Parathyroid adenoma (tissue), 2 donors: ENCODE results near the gene PLK1.

Experiments used
- H2AFZ ChIP-seq: fragments of 300-600 bp; sonication (generic); one replicate; pipeline ENCODE4 v1.7.0; 2017; ENCODE audit warnings: antibody characterized with exemption, mild to moderate bottlenecking
- H3K27ac ChIP-seq: fragments of 300-600 bp; sonication (generic); one replicate; pipeline ENCODE4 v1.7.0; 2017
- H3K27me3 ChIP-seq: fragments of 300-600 bp; sonication (generic); one replicate; pipeline ENCODE4 v1.7.0; 2017; ENCODE audit warnings: low read length; ENCODE audit not compliant: control insufficient read depth, insufficient read depth
- H3K36me3 ChIP-seq: fragments of 300-600 bp; sonication (generic); one replicate; pipeline ENCODE4 v1.7.0; 2017; ENCODE audit warnings: low read length; ENCODE audit not compliant: control insufficient read depth, insufficient read depth
- H3K4me1 ChIP-seq: fragments of 300-600 bp; sonication (generic); one replicate; pipeline ENCODE4 v1.7.0; 2017; ENCODE audit warnings: control low read depth
- H3K4me2 ChIP-seq: fragments of 300-600 bp; sonication (generic); one replicate; pipeline ENCODE4 v1.7.0; 2017; ENCODE audit warnings: low read length
- H3K4me3 ChIP-seq: fragments of 300-600 bp; sonication (generic); one replicate; pipeline ENCODE4 v1.7.0; 2017; ENCODE audit warnings: low read depth, low read length
- H3K79me2 ChIP-seq: fragments of 300-600 bp; sonication (generic); one replicate; pipeline ENCODE4 v1.7.0; 2017; ENCODE audit warnings: control low read depth
- H3K9ac ChIP-seq: fragments of 300-600 bp; sonication (generic); one replicate; pipeline ENCODE4 v1.7.0; 2017; ENCODE audit warnings: mild to moderate bottlenecking
- H3K9me3 ChIP-seq: fragments of 300-600 bp; sonication (generic); one replicate; pipeline ENCODE4 v1.7.0; 2017; ENCODE audit warnings: low read length; ENCODE audit not compliant: control insufficient read depth
- CTCF ChIP-seq: fragments of 300-600 bp; sonication (generic); IDR thresholded peaks from one replicate; pipeline ENCODE4 v1.7.0; 2017; ENCODE audit warnings: antibody characterized with exemption, mild to moderate bottlenecking
- donor health status: primary hyperparathyroidism.

PLK1 gene

DNA sequence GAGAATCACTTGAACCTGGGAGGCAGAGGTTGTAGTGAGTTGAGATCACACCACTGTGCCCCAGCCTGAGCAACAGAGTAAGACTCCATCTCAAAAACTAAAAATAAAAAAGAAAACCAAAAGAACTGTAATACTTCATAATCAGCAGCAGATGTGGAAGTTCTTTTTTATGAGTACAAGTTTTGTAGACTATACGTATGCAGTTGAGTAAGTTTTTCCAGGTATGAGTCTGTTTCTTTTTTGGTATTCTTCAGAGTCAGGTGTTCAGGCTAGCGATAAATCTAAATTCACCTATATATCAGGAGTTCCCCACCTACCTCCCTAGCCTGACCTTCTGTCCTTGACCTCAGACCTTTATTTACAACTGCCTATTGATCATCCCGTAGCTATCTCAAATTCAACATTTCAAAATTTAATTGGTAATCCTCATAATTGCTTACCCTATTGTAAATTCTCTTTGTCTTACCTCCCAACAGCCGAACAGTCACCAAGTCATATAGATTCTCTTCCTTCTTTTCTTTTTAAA, 26.7 kb upstream of the PLK1 start:
- Histone ChIP-seq H3K4me1 (no peaks in the 10 kb centered on the region), H3K79me2 (peaks cover 27% of the 10 kb centered on the region), H3K9me3 (no peaks in the 10 kb centered on the region), H3K4me3 (no peak overlapping the region), H3K4me2 (no peak overlapping the region), H2AFZ (no peak overlapping the region), H3K9ac (no peak overlapping the region), H3K27ac (no peak overlapping the region), H3K27me3 (no peaks in the 10 kb centered on the region), H3K36me3 (no peaks in the 10 kb centered on the region)
- TF ChIP-seq CTCF = no peak

DNA sequence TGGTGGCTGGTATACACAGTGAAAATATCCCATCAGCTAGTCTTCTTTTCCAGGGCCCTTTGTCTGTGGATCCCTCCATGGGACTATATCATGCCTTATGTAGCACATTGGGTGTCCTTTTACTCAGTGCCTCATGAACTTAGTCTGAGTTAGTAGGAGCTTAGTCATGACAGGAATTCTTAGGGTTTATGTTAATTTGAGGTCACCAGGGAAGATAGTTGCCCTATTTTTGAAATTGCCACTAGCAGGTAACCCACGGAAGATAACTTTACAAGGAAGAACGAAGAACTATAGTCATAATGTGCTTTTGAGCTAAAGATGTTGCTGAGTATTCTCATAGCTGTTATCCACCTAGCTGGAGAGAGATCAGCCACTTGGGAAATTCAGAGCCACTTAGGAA, 14.8 kb upstream of the PLK1 start:
- Histone ChIP-seq H3K4me2 (no peak overlapping the region), H3K4me3 (no peak overlapping the region), H3K36me3 (no peaks in the 10 kb centered on the region), H3K9ac (no peak overlapping the region), H2AFZ (no peak overlapping the region), H3K79me2 (no peaks in the 10 kb centered on the region), H3K9me3 (no peaks in the 10 kb centered on the region), H3K4me1 (no peaks in the 10 kb centered on the region), H3K27me3 (no peaks in the 10 kb centered on the region), H3K27ac (no peak overlapping the region)
- TF ChIP-seq CTCF = no peak

GRCh38 chr16:23666571-23667354, 11.9 kb upstream of the PLK1 start:
- Histone ChIP-seq H3K27ac (no peak overlapping the region), H3K27me3 (no peaks in the 10 kb centered on the region), H2AFZ (no peak overlapping the region), H3K4me2 (no peak overlapping the region), H3K4me1 (no peaks in the 10 kb centered on the region), H3K9me3 (no peaks in the 10 kb centered on the region), H3K36me3 (no peaks in the 10 kb centered on the region), H3K4me3 (no peak overlapping the region), H3K79me2 (no peaks in the 10 kb centered on the region), H3K9ac (no peak overlapping the region)
- no peak for TF ChIP-seq CTCF

GRCh38 chr16:23667355-23667659, 11.4 kb upstream of the PLK1 start:
- H3K36me3 ChIP-seq = no peaks in the 10 kb centered on the region
- no peaks in the 10 kb centered on the region for H3K79me2 ChIP-seq
- H3K27me3 ChIP-seq = no peaks in the 10 kb centered on the region
- TF ChIP-seq CTCF = no peak
- H3K4me1 ChIP-seq = no peaks in the 10 kb centered on the region
- H3K4me2 ChIP-seq = no peak overlapping the region
- no peak overlapping the region for H3K27ac ChIP-seq
- H2AFZ ChIP-seq = no peak overlapping the region
- H3K4me3 ChIP-seq = no peak overlapping the region
- no peaks in the 10 kb centered on the region for H3K9me3 ChIP-seq
- no peak overlapping the region for H3K9ac ChIP-seq

GRCh38 chr16:23668225-23668624, 10.5 kb upstream of the PLK1 start:
- Histone ChIP-seq H3K9ac (no peak overlapping the region), H3K27me3 (no peaks in the 10 kb centered on the region), H2AFZ (no peak overlapping the region), H3K36me3 (no peaks in the 10 kb centered on the region), H3K4me2 (no peak overlapping the region), H3K4me3 (no peak overlapping the region), H3K4me1 (no peaks in the 10 kb centered on the region), H3K27ac (no peak overlapping the region), H3K79me2 (no peaks in the 10 kb centered on the region), H3K9me3 (no peaks in the 10 kb centered on the region)
- no peak for TF ChIP-seq CTCF
